HL-60/S4 (cell line): ENCODE measurements around the gene NKX6-2.
"Not testable (repeated sequence)": the region's sequence is repeated elsewhere in the genome, so short reads cannot be mapped to it uniquely, and the experiment has no call there.

ENCODE experiments used
- in situ Hi-C: fragments of 300-500 bp; cut with MboI; formaldehyde crosslinking; loops from 2 replicates; pipeline ENCODE4 v1.14.3; 2022; ENCODE audit warnings: low sequenced_read_pairs

Gene NKX6-2

GRCh38 chr10:132785723-132786475, at the start of gene NKX6-2:
NKX6-2 (minus strand) TSS chr10:132786147; CDS start chr10:132785948, 199 bp downstream.
- in situ Hi-C loops = no loop called here

DNA sequence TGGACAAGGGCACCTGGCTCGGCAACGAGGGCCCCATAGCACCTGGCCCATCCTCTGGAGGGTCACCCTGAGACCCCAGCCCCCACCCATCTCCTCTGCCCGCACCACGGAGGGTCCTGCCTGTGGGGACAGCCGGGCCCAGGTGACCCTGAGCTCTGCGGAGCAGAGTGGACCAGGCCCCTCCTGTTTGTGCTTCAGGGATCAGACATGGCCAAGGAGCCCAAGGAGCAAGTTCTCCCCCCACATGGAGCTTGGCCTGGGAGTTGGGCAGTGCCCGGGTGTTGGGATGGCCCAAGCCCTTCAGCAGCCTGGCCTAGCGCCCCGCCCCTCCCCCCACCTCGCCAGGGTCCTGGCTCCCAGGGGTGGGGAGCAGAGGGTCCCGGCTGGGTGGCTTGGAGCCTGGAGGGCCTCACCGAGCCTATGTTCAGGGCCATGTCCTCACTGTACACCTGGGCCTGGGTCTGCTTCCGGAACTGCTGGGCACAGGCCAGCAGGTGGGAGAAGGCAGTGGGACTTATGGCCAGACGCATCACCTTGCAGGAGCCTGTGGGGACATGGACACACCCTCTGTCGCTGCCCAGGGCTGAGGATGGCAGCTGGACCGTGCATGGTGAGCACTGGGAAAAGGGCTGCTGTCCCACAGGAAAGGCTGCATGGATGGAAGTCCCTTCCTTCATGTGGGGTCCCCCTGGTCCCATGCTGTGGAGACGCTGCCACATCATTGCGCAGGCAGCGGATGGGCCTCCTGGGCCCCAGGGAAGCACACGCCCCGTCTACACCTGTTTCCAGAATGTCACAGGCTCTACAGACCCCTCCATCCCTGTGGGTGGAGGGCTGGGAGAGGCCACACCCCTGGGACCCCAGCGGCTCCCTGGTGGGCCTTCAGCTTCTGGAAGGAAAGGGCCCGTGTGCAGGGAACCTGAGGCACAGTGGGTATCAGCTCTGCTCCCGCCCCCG, 49.2 kb upstream of the NKX6-2 start:
- in situ Hi-C loops = no loop called here

DNA sequence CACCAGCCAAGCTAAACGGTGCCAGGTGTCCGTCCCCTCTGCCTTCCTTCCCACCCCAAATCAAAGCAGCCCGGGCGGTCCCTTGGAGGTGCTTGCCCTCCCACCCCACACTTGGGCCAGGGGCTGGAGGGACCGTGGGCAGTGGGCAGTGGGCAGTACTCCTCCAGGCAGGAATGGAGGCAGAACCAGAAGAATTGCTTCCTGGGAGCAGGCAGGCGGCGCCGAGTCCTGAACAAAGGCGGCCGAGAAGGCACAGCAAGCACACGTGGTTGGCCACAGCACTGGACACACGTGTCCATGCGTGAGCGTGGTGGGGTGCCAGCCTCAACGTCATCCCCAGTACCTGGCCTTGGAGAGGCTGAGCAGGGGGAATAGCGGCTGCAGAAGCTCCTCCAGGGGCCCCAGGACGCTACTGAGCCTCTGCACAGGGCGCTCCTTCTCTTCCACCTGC, 48.4 kb upstream of the NKX6-2 start:
- in situ Hi-C loops = no loop called here

DNA sequence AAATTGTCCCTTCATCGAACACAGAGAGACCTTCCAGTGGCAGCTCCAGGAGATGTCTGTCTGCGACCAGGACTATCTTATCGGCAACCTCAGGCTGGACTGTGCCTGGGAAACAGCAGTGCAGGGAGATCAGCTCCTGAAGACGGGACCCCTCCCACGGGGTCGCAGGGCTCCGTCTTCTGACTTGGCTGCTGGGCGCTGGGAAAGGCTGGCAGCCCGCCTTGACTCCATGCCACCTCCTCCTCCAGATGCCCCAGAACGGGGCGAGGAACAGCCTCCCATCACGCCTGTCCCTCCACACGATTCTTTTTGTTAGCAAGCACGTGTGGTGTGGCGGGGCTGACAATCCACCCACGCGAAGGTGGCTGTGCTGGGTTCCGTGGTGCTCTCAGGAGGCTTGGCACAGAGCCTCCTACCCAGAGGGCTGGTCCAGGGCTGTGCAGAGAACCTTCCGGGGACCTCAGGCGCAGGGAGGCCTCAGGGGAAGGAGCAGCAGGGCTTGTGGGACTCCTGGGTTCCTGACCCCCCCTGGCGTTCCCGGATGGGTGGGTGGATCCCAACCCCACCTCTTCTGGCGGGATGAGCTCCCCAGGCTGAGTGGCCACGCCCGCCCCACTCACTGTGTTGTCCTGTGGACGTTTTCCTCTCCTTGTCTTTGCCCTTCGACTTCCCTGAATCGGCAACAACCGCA, 47.6 kb upstream of the NKX6-2 start:
- in situ Hi-C loops = no loop called here

DNA sequence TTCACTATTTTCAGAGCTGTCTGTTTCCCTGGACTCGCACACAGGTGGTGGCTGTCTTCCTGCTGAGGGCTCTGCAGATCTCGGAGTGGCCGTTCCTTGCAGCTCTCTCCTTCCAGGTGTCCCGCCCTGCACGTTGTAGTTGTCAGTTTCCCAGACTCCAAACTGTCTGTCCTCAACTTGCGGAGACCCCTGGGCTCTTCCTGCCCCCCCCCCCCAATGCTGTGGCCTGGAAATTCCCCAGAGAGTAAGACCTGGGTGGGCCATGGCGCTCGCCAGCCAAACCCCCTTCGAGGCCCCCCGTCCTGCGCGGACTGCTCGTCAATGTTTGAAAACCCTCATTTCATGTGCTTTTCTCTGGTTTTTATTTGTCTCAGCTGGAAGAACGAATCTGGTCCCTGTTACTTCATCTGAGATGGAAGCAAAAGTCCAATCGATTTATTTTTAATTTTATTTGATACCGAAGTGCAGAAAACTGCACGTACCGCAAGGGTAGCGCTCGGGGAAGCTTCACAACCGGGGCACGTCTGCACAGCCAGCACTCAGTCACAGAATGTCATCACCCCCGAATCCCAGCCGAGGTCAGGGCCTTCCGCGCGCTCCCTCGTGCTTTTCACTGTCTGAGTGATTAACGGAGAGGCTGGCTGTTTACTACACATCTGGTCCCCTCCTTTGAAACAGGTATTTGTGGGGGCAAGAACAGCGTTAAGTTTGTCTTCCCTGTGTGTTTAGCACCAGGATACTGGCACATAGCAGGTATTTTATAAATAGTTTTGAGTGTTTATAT, 46.4 kb upstream of the NKX6-2 start:
- in situ Hi-C loops = no loop called here

DNA sequence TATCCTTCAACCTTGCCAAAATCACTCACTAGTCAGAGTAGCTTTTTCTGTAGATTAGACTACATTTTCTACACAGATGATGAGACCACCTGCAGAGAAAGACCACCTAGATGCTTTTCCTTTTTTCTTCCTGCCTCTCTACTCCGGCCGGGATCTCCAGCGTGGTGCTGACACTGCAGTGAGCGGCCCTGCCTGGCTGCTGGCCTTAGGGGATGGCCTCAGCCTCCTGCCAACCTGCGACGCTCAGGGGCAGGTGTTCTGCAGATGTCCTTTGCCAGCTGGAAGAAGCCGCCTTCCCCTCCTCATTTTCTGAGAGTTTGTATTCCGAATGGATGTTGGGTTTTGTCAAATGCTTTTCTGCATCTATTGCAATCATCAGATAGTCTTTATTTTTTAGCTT, 43.5 kb upstream of the NKX6-2 start:
- in situ Hi-C loops = no loop called here

- in situ Hi-C loops = no loop called here
These were observed 42.7 kb upstream of the NKX6-2 start for GRCh38 chr10:132828681-132829080.

DNA sequence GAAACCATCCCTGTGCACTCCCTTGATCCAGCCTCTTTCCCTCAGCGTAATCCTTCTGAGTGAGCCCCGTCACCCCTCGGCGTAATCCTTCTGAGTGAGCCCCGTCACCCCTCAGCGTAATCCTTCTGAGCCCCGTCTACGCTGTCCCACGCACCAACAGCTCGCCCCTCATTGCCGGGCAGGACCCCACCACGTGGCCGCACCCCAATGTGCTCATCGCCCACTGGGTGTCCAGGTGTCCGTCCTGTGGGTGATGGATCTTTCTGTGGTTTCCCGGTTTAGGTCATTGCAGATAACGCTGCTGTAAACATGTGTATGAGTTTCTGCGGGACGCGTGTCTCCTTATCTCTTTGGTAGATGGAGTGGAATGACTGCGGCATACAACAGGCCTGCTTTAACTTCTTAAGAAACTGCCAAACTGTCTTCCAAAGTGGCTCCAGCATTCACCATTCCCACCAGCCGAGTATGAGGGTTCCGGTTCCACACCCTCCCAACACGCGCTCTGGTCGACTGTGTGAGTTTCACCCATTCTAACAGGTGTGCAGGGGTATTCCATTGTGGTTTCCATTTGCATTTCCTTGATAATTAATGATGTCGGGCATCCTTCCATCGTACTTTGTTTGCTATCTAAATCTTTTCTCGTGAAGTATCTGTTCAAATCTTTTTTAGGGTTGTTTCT, 42.1 kb upstream of the NKX6-2 start:
- in situ Hi-C loops = no loop called here

GRCh38 chr10:132827423-132827789, 41.5 kb upstream of the NKX6-2 start:
- in situ Hi-C loops = no loop called here

- in situ Hi-C loops = no loop called here
These were observed 40.8 kb upstream of the NKX6-2 start for GRCh38 chr10:132826524-132827422.

- in situ Hi-C loops = not testable (repeated sequence)
These were observed 40.0 kb upstream of the NKX6-2 start for GRCh38 chr10:132825783-132826523.

- in situ Hi-C loops = no loop called here
These were observed 34.1 kb upstream of the NKX6-2 start for GRCh38 chr10:132820056-132820455.

GRCh38 chr10:132817701-132818211, 31.8 kb upstream of the NKX6-2 start:
- in situ Hi-C loops = no loop called here

GRCh38 chr10:132816718-132817117, 30.8 kb upstream of the NKX6-2 start:
- in situ Hi-C loops = no loop called here

DNA sequence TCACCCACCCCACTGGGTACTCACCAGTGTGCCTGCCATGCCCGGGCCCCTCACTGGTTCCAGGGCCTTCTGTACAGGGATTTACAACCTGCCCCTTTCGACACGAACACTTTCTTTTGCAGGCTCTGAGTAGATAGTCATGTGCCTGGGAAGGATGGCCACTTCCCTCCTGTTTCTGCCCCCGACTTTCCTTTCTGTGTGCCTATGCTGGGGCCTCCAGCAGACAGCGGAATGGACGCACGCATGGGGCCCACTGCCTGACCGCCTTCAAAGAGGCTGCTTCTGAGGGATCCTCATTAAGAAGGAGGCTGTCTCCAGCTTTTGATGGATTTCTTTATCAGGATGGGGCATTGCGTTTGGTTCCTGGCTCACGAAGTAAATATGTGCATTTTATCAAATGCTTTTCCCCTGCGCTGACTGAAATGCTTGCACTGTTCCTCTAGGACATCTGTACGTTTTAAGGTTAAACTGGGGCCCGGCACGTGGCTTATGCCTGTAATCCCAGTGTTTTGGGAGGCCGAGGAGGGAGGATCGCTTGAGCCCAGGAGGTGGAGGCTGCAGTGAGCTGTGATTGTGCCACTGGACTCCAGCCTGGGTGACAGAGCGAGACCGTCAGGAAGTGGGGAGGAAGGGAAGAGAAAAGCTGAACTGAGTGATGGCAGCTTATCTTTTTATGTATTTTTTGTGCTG, 29.4 kb upstream of the NKX6-2 start:
- in situ Hi-C loops = no loop called here

DNA sequence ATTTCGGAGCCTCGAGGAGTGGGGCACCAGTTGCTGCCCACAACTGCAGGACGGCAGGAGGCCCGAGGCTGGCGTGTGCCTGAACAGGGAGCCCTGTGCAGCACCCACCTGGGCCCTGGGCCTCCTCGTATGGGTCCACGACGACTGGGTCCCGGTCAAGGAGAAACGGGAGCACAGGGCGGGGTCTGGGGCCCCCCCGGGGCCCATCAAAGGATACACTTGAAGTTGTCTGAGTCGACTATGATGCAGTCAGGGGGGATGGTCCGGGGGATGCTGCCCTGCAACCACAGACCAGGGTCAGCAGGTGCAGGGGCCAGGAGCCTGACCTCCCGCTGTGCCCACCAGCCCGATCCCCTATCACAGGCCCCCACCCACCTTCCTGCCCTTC, 28.5 kb upstream of the NKX6-2 start:
- in situ Hi-C loops = no loop called here
